Right lobe of liver (tissue), 6 donors: ENCODE data around the gene POLR3C. TPM values are rescaled to one million over a fixed set of nuclear protein-coding genes. Genes with fewer than 3 reads are reported as not detected.

Experiments used
- ATAC-seq, 4 donors: fragments of 200-7000 bp; cut with Tn5 transposase; one replicate each; pipeline ENCODE4 v1.9.1; 2020; ENCODE audit warnings: mild to moderate bottlenecking in 4 of 4, moderate library complexity in 4 of 4
- DNase-seq, 3 donors: peaks; one replicate each; pipeline ENCODE4 v3.0.0-alpha.2; 2020
- H3K27ac ChIP-seq, 3 donors: fragments of 200-600 bp; one replicate each; pipeline ENCODE4 v1.8.0; 2022
- H3K27me3 ChIP-seq, 2 donors: fragments of 200-600 bp; one replicate each; pipeline ENCODE4 v1.8.0; 2022
- H3K36me3 ChIP-seq, 4 donors: fragments of 200-600 bp; sonication (generic) in 1 of 4; one replicate each; pipeline versions ENCODE4 v1.5.1 to v1.8.0; 2017 to 2022; ENCODE audit warnings: control low read depth in 1 of 4
- H3K4me1 ChIP-seq, 4 donors: fragments of 200-600 bp; sonication (generic) in 1 of 4; one replicate each; pipeline versions ENCODE4 v1.5.1 to v1.8.0; 2017 to 2022; ENCODE audit warnings: control low read depth in 1 of 4
- H3K4me3 ChIP-seq, 3 donors: fragments of 200-600 bp; one replicate each; pipeline ENCODE4 v1.8.0; 2022
- H3K9me3 ChIP-seq, 4 donors: fragments of 200-600 bp; sonication (generic) in 1 of 4; one replicate each; pipeline versions ENCODE4 v1.5.1 to v1.8.0; 2017 to 2022; ENCODE audit warnings: control low read depth in 1 of 4
- CTCF ChIP-seq, 4 donors: fragments of 200-600 bp in 3 of 4; fragments of 450-650 bp in 1 of 4; IDR thresholded peaks; one replicate each; pipeline versions ENCODE4 v1.5.1 to v1.8.0; 2016 to 2022; ENCODE audit warnings: antibody characterized with exemption in 4 of 4, mild to moderate bottlenecking in 2 of 4
- POLR2A ChIP-seq: fragments of 450-650 bp; IDR thresholded peaks from one replicate; pipeline ENCODE4 v1.6.1; 2017; ENCODE audit warnings: antibody characterized with exemption, mild to moderate bottlenecking
- WGBS: methylation state at CpG from one replicate; pipeline ENCODE4 v1.1.6; 2018; ENCODE audit warnings: low coverage, low lambda C conversion rate; ENCODE audit not compliant: insufficient coverage; ENCODE audit errors: missing lambda C conversion rate; 5-methylcytosine and 5-hydroxymethylcytosine counted together
- intact Hi-C, 2 donors: fragments of 100-400 bp; cut with DNase I; formaldehyde crosslinking; loops; one replicate each; pipeline versions ENCODE4 v1.11.2 to v1.14.1; 2022
- total RNA-seq, 6 experiments: library from RNA; depleted of rRNA in 2 of 6; stranded (reverse); fragments of >200 nt in 2 of 6; fragmentation: NEBNext Ultra II Directional in 3 of 6; extraction: Animal tissue kit (Norgen Biotek cat#: 25700) in 3 of 6; gene quantifications; one replicate each; pipeline versions ENCODE4 v1.1.0 to v1.2.4, GENCODE V29; 2016 to 2023
- donor health status: DM: no; HTN: yes; CAD: no.
- donor health status: DM: no; HTN: no; CAD: no.
- donor health status: DM: no; HTN: no; CAD: no.
- donor health status: DM: no; HTN: yes; CAD: no.
- donor health status: DM: no; HTN: yes; CAD: no.

Gene POLR3C
- total RNA-seq, 6 experiments from 2014 or later, result 7.7 to 17.0 (median 11.2) TPM

GRCh38 chr1:145887631-145888030, 63.6 kb downstream of the POLR3C start:
- intact Hi-C loops, result no loop called here
- ATAC-seq (no peak), DNase-seq (no peak)
- TF ChIP-seq POLR2A, result no peak
- no peak for TF ChIP-seq CTCF (IDR thresholded peaks at IDR 0.05)
- WGBS, result 59% methylated on average over 5 of the region's 5 CpGs
- H3K4me1 ChIP-seq, result peaks cover 0 to 15% (median 3%) of the 10 kb centered on the region in 4 donors
- H3K36me3 ChIP-seq, result no peaks in the 10 kb centered on the region
- no peaks in the 10 kb centered on the region for H3K9me3 ChIP-seq
- no peak overlapping the region for H3K4me3 ChIP-seq
- no peaks in the 10 kb centered on the region for H3K27me3 ChIP-seq
- no peak overlapping the region for H3K27ac ChIP-seq

- Histone ChIP-seq H3K27ac (no peak overlapping the region), H3K27me3 (no peaks in the 10 kb centered on the region), H3K4me1 (peaks cover 0 to 16% (median 3%) of the 10 kb centered on the region in 4 donors), H3K4me3 (no peak overlapping the region), H3K36me3 (no peaks in the 10 kb centered on the region), H3K9me3 (no peaks in the 10 kb centered on the region)
- DNase-seq, result no peak
- ATAC-seq, result peak in 1 of 4 donors; percentile 20
- WGBS, result 57% methylated on average over 3 of the region's 3 CpGs
- intact Hi-C loops, result no loop called here
- TF ChIP-seq CTCF (IDR thresholded peaks at IDR 0.05) (no peak), POLR2A (no peak)
Measured at GRCh38 chr1:145889722-145890121, 65.7 kb downstream of the POLR3C start.

GRCh38 chr1:145891143-145891542, 67.1 kb downstream of the POLR3C start:
- Histone ChIP-seq H3K4me3 (no peak overlapping the region), H3K27me3 (no peaks in the 10 kb centered on the region), H3K36me3 (no peaks in the 10 kb centered on the region), H3K9me3 (no peaks in the 10 kb centered on the region), H3K27ac (peak overlapping the region; percentile 46 to 69 (median 64)), H3K4me1 (peaks cover 0 to 16% (median 3%) of the 10 kb centered on the region in 4 donors)
- intact Hi-C loops, result no loop called here
- ATAC-seq, result no peak
- DNase-seq, result no peak
- WGBS, result 71% methylated on average over 1 of the region's 1 CpG
- TF ChIP-seq CTCF (IDR thresholded peaks at IDR 0.05), result no peak
- TF ChIP-seq POLR2A, result no peak

- intact Hi-C loops, result no loop called here
Measured at GRCh38 chr1:145891587-145892485, 67.8 kb downstream of the POLR3C start.

More at GRCh38 chr1:145891587-145892485, 67.8 kb downstream of the POLR3C start:
- peak overlapping the region in 1 of 3 donors; percentile 18 for H3K4me3 ChIP-seq
- no peaks in the 10 kb centered on the region for H3K36me3 ChIP-seq
- WGBS, result 0% methylated on average over 6 of the region's 6 CpGs
- peaks cover 0 to 12% (median 3%) of the 10 kb centered on the region in 4 donors for H3K4me1 ChIP-seq
- peak overlapping the region; percentile 46 to 69 (median 64) for H3K27ac ChIP-seq
- no peaks in the 10 kb centered on the region for H3K27me3 ChIP-seq
- peak; percentile 91 to 95 (median 93) for TF ChIP-seq CTCF (IDR thresholded peaks at IDR 0.05)
- peak; percentile 37 for TF ChIP-seq POLR2A
- DNase-seq, result peak; percentile 87 to 94 (median 91)
- no peaks in the 10 kb centered on the region for H3K9me3 ChIP-seq
- ATAC-seq, result peak; percentile 91 to 97 (median 96)
